Measurements from ENCODE around the gene RAB40C.

RAB40C gene

DNA sequence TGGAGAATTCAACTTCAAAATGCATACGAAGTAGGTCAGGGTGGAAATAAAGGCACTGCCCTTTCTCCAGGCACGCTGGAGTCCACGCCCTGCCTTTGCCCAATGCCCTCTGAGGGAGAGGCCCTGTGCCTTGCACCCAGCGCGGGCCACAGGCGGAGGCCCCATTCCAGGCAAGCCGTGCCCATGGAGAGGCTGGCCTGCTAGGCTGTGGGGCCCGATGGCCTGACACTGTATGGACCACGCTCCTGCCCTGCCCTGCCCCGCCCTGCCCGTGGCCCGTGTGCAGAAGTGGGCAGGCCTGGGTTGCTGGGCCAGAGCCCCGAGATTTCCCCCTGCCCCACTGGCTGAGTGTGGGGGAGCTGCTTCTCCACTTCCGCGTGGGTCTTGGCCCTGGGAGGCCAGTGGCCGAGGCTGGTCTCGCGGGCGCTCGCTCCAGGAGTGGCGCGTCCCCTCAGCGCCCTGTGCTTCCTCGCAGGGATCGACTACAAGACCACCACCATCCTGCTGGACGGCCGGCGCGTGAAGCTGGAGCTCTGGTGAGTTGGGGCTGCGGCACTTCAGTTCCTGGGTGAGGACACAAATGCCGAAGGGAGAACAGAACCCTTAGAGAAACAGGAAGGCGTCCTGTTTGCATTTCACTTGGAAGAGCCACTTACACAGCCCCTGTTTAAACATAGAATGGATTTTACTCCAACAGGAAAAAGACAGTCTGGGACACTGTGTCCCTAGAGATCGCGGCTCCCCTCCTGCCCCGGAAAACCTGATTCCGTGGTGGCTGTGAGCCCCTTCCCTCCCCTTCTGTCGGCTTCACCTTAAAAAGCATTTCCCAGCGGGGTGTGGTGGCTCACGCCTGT is 27.1 kb downstream of the RAB40C start:
- DNase-seq (ENCODE audit: low read depth in 2 of 2), result no peak

DNA sequence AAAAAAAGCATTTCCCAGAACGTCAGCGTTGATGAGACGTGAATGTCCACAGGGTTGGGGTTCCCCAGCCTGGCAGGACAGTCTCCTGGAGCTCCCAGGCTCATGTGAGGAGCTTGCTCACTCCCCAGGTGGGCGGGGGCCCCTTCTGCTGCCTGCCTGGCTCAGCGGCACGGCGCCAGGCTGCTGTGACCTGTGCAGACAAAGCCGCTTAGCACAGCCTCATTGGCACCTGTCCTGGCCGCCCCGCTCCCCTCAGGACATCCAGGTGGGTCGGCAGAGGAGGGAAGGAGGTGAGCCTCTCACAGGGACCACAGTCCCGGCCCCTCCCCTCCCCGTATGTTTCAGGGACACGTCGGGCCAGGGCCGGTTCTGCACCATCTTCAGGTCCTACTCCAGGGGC is 28.0 kb downstream of the RAB40C start:
- no peak for DNase-seq (ENCODE audit: low read depth in 2 of 2)

DNA sequence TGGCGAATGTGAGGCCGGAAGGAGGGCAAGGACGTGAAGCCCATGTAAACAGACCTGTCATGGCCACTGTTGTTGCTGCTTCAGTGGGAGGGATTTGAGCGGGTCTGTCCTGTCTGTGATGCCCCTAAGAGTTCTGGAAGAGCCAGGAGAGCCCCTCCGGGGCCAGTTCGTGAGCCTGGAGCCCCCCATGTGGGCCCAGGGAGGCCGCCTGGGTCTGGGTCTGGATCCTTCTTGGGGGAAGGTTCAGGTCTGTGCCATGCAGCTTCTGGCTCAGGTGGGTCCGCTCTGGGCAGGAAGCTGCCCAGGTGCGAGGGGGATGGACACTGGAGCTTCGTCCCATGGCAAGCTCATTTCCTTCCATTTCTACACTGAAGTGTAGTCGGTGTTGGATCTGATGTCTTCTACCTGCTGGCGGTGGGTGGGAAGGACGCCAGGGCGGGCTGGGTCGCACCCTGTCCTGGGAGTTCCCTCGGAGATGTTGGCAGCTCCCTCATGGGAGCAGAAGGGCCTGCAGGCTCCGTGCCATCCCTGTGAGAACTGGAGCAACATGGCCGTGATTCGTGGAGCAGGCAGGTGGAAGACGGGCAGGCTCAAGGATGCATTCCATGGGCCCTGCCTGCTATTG is 29.7 kb downstream of the RAB40C start:
- DNase-seq (ENCODE audit: low read depth in 2 of 2), result no peak

DNA sequence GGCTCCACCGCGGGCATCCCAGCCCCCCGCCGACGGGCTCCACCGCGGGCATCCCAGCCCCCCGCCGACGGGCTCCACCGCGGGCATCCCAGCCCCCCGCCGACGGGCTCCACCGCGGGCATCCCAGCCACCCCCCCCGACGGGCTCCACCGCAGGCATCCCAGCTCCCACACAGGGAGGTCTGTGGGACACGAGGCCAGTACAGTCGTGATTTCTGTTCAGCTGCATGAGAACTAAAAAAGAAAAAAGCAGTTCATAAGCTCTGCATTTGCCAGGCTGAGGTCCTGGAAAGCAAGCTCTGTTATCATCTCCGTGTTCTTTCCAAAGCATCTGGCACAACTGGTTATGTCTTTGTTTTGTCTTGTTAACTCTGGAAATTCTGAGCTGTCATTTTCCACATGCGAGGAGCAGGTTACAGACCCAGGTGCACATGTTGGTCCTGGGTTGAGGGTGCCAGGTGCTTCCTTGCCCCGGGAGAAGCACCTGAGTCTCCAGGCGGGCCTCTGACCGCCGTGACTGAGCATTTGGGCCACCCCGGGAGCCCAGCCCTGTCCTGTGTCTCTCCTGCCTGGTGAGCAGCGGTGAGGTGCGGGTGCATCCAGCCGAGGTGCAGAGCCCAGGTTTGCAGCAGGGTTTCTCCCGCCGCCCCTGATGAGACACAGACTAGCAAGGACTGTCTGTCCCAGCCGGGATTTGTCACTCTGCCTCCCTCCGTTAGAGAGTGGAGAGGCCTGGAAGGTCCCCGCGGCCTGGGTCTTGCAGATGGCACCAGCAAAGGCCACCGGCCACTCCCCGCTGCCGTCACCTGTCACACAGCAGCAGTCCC is 31.0 kb downstream of the RAB40C start:
- no peak for DNase-seq (ENCODE audit: low read depth in 2 of 2)

DNA sequence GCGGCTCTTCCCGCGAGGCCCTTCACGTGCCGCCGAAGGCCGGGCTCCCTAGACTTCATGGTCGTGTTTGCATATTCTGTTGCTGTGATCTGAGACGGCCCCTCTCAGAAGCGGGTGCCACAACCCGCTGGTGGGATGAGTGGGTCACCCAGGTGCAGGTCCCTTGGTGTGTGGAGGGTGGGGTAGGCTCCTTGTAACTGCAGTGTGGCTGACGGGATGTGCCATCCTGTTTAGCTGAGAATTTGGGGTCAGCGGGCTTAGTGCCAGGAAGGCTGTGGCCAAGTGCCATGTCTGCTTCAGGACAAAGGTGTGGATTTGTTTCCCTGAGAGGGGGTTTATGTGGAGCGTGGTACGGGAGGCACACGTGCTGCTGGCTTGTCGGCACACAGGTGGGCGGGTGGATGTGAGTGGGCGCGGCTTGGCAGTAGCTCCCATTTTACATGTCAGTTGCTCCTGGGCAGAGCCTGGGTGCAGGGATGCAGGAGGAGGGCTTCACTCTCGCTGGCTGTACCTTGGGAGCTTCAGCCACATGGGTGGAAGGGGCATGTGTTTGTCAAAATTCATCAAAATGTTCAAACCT is 31.8 kb downstream of the RAB40C start:
- no peak for DNase-seq (ENCODE audit: low read depth in 2 of 2)

DNA sequence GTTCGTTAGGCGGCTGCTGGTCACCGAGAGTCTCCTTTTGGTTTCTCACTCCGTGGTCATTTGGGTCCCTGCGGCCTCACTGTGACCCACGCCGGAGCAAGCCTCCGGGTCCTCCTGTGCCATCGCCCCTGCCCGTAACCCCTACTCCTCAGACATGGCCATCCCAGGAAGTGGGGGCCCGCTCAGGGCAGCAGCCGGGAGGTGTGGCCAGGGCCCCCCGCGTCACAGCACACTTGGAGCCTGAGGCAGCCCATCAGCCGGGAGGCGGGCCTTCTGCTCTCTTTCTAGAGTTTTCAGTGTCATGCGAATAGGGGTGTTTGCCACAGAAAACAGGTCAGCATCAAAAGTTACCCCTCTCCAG is 33.0 kb downstream of the RAB40C start:
- DNase-seq (ENCODE audit: low read depth in 2 of 2), result no peak

DNA sequence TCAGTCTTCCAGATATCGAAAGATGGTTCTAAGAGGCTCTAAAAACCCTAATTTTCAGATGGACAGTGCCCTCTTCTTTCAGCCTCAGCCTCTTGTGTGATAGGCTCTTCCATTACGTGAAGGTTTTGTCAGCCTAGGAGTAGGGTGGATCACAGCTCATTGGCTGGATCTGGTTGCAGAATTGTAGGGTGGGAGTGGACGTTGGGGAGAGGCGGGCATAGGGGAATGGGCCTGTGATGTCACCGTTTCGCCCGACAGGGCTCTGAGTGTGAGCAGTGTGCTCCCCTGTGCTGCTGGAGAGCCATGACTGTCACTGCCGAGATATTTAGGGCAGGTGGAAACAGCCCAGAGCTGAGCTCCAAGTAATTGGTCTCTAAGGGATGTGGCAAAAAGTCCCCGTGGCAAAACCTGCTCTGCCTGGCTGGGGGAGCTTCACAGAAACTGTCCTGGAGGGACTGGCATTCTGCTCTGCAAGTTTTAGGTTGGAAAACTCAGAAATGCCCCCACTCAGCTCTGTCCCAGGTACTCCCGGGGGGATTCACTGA is 34.7 kb downstream of the RAB40C start:
- no peak for DNase-seq (ENCODE audit: low read depth in 2 of 2)

DNA sequence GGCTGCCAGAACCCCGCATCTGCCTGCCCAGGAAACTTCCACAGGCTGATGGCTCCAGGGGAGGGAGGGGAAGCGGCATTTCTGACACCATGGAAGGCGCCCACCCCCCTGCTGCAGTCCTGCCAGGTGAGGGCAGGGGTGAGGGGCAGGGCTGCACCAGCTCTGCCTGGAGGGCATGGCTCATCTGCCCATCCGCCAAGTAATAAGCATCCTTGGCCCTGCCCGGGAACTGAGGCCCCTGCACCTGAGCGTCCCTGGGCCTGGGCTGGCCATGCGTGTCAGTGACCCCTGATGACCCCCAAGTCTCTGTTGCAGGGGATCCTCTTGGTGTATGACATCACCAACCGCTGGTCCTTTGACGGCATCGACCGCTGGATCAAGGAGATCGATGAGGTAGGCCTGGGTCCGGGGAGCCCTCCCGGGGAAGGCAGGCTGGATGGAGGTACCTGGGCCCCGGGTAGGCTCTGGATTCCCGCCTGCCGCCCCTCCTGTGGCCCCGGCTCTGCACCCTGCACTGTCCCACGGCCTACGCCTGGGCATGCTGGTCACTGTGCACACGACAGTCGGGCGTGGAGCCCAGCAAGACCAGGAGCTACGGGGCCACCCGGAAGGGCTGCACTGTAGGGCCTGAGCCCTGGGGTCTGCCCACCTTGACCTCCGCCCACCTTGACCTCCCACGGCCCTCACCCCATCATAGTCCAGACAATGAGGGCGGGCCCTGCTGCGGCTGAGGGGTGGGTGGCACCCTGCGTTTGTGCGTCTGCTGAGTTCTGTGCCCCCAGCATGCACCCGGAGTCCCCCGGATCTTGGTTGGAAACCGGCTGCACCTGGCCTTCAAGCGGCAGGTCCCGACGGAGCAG is 35.5 kb downstream of the RAB40C start:
- DNase-seq (ENCODE audit: low read depth in 2 of 2), result no peak

DNA sequence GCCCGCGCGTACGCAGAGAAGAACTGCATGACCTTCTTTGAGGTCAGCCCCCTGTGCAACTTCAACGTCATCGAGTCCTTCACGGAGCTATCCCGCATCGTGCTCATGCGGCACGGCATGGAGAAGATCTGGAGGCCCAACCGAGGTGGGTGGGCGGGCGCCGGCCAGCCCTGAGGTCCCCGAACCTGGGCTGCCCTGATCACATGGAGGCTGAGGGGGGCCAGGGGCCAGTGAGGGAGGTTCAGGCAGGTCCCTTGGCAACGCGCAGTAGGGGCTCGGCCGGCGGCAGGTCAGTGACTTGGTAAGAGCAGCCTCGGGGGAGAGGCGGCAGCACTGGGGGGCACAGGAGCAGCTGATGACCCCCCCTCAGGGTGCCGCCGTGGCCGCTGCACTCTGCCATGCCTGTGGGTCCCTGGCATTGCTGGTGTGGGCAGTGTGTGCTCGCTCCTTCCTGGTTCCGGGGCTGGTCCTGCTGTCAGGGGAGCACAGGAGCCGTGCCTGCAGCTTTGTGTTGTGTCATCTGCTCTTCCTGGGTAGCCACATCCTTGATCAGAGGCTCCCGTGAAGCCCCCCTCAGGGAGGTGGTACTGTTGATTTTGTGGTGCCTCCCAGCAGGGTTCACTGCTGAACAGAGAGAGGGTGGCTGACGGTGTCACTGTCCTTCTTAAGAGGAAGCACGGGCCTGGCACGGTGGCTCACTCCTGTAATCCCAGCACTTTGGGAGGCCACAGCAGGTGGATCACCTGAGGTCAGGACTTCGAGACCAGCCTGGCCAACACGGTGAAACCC is 36.3 kb downstream of the RAB40C start:
- DNase-seq (ENCODE audit: low read depth in 2 of 2), result no peak

DNA sequence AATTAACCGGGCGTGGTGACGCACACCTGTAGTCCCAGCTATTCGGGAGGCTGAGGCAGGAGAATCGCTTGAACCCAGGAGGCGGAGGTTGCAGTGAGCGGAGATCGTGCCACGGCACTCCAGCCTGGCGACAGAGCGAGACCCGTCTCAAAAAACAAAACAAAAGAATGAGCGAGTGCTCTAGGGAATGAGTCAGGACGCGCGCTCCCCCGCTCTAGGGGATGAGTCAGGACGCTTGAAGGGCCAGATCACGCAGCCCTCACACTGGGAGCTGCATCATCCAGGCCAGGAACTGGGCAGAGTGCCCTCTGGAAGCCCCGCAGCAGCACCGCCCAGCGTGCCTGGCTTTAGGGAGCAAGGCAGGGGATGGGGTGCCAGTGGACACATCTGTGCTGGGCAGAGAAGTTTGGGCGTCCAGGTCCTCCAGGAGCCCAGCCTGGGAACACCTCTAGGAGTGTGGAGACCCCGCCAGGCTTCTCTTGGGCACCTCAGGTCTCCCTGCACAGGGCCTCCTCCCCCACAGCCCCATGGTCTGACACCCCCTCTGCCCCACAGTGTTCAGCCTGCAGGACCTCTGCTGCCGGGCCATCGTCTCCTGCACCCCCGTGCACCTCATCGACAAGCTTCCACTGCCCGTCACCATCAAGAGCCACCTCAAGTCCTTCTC is 37.1 kb downstream of the RAB40C start:
- DNase-seq (ENCODE audit: low read depth in 2 of 2), result no peak

DNA sequence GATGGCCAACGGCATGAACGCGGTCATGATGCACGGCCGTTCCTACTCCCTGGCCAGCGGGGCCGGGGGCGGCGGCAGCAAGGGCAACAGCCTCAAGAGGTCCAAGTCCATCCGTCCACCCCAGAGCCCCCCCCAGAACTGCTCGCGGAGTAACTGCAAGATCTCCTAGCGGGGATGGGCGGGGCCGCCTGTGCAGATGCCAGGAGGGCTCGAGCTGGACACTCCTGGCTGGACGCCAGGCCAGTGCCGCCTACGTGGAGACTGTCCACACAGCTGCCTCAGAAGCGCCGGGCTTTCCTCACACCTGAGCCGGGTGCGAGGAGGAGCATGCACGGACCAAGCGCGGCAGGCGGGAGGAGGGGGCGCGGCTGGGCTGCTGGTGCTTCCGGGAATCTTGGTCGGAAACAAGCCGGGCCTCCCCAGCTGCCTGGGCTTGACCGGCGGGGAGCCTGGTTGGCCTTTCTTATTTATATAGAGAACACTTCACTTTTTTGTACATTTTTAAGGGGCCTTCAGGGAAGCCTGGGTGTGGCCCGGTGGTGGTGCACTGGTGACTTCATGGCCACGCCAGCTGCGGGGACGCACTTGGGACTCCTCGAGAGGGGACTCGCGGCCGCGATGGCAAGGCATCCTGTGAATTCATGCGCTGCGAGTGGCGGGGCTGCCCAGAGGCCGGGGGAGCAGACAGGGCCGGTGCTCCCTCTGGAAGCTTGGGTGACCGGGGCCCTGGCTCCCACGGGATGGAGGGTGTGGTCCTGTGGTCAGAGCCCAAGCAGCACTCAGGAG is 37.8 kb downstream of the RAB40C start:
- no peak for DNase-seq (ENCODE audit: low read depth in 2 of 2)

DNA sequence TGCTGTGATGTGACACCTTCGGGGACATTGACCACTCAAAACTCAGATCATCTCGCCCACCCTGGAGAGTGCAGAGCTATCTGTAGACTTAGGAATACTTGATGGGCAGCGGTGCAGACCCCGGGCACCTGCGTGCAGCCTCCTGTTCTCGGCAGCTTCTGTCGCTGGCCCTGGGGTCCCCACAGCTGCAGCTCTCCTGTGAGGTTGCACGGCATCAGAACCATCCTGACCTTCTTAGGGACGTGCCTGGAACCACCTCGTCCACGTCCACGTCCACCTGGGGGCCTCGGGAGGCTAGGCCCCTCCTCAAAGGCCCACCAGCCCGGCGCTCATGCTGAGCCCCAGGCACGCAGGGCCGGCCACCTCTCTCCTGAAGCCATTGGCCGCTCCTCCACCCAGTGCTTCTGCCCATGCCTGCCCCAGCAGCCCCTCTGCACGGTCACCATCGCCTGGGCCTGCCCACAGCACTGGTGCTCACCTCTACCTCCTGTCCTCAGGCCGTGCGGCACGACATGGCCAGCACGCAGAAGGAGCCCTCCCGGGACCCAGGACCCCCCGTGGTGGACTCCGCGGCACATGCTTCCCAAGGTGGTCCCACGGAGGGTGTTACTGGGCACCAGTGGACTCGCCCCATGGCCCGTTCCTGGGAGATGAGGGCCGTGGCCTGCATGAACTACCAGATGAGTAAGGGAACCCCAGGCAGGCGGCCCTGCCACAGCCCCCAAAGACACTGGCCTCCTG is 38.6 kb downstream of the RAB40C start:
- DNase-seq (ENCODE audit: low read depth in 2 of 2), result no peak

DNA sequence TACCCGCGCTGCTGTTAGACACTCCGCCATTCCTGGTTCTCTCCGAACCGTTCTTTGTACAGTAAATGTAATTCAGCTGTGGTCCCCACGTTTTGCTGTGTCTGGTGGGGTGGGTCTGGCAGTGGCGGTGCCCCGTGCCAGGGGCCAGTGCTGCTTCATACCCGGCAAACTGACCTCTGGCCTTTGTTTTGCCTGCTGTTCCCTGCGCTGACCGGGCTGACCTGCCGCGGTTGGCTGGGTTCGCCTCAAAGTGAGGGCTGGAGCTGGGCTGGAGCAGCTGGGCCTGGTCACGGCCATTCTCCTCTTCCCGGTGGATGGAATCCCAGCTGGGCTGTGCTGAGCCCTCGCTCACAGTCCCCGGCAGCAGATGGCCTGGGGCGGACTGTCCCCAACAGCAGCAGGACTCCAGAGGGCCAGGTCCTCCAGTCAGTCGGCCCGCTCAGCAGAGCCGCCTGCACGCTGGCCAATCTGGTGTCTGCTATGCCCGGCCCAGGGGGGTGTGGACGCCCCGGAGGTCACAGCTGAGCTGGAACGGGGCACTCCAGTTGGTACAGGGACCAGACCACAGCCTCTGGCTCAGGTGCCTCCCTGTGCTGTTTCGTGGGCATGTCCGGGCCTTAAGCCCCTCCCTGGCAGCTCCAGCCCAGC is 39.4 kb downstream of the RAB40C start:
- DNase-seq (ENCODE audit: low read depth in 2 of 2), result no peak

DNA sequence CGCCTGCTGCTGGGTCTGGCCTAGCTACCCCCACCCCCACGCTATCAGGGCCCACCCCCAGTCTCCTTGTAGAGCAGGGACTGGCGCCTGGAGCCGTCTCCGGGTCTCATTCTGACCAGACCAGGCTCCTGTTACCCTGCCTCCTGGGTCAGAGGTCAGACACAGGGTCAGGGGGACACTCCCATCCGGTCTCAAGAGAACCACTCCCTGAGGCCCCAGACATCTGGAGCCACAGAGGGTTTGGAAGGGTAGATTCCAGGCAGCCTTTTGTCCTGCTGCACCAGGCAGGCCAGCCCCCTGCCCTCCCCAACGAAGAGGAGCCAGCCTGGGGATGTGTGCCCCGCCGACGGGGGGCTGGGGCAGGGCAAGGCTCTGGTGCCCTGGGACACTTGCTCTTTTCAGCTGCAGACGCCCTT is 40.0 kb downstream of the RAB40C start:
- no peak for DNase-seq (ENCODE audit: low read depth in 2 of 2)

DNA sequence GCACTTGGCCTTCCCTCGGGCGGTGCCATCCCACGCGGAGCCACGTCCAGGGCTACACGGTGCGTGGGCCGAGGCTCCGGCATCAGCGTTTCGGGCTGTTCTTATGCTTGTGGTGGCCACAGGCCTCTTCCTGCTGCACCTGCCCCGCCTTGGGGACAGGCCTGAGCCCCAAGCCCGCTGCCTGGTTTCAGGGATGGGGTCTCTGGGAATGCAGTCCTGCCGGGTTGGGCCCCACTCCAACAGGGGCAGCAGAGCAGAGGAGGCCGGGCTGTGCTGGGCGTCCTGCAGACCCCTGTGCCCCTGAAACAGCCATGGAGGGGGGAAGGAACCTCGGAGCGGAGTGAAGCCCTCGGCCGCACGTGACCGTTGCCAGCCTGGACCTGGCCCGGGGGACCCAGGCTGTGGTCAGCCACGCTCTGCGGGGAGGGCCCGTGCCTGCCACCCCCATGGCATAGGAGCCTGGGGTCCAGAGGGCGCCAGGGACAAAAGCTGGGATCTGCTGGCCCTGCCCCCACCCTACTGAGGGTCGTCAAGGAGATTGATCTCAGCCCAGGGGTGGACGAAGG is 40.5 kb downstream of the RAB40C start:
- no peak for DNase-seq (ENCODE audit: low read depth in 2 of 2)

DNA sequence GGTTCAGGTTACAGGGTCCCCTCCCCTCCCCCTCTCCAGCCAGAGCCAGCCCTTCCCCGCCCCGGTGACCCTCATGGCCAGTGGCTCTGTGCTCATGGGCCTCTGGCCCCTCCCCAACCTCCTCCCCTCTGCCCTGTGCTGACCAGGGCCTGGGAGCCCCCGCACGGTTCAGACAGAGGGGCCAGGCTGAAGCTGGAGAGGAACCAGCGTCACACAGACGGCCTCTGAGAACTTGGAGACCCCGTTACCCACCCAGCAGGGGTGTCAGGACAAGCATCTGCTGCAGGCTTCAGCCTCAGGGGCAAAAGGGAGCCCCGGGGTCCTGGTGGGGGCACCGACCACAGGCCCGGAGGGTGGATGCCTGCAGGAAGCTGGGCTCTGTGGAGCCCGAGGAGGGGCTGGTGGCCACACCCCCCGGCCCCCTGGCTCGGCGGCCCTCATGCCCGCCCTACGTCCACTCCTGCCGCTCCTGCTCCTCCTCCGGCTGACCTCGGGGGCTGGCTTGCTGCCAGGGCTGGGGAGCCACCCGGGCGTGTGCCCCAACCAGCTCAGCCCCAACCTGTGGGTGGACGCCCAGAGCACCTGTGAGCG is 41.0 kb downstream of the RAB40C start, which contains the start of gene WFIKKN1:
TSS of gene WFIKKN1 (plus strand) at position 171 of the 591 bp plus-strand sequence. CDS start at position 440, 269 bp downstream.
- DNase-seq (ENCODE audit: low read depth in 2 of 2), result no peak
